K562 (cell line): Measurements from ENCODE around the gene ANP32B. TPM values are rescaled to one million over a fixed set of nuclear protein-coding genes. Genes with fewer than 3 reads are reported as not detected.

ENCODE experiments used
- ATF7 ChIP-seq: fragments of 450-650 bp; IDR thresholded peaks from 2 replicates; pipeline ENCODE4 v1.7.1; 2014; ENCODE audit warnings: mild to moderate bottlenecking, moderate library complexity
- CBFA2T2 ChIP-seq: fragments of 450-650 bp; conservative IDR thresholded peaks from 2 replicates; pipeline ENCODE4 v1.6.1; 2017; ENCODE audit warnings: mild to moderate bottlenecking
- CREB3 ChIP-seq: fragments of 450-650 bp; conservative IDR thresholded peaks from 2 replicates; pipeline ENCODE4 v1.6.1; 2016; ENCODE audit warnings: missing genetic modification characterization, low read depth, mild to moderate bottlenecking, missing compliant biosample characterization, moderate library complexity
- DLX4 ChIP-seq: fragments of 250-450 bp; sonication (Bioruptor Pico); IDR thresholded peaks from 2 replicates; pipeline ENCODE4 v1.6.1; 2021; ENCODE audit warnings: mild to moderate bottlenecking
- E2F6 ChIP-seq, 2 experiments: IDR thresholded peaks; 2 replicates each; pipeline ENCODE4 v1.6.1; 2011; ENCODE audit warnings: borderline replicate concordance in 1 of 2, control low read depth in 1 of 2, low read depth in 1 of 2, low read length in 1 of 2, mild to moderate bottlenecking in 1 of 2, mixed read lengths in 1 of 2, moderate library complexity in 1 of 2; ENCODE audit not compliant: insufficient read depth in 1 of 2, insufficient read length in 1 of 2, poor library complexity in 1 of 2, severe bottlenecking in 1 of 2; ENCODE audit errors: extremely low read depth in 1 of 2
- MLX ChIP-seq, 2 experiments: fragments of 450-650 bp in 1 of 2; sonication (generic) in 1 of 2; formaldehyde crosslinking; conservative IDR thresholded peaks; 2 replicates each; pipeline versions ENCODE4 v1.4.0 to v1.8.1; 2020 to 2022; ENCODE audit warnings: mild to moderate bottlenecking in 1 of 2, missing genetic modification reagents in 1 of 2
- MTA2 ChIP-seq: fragments of 450-650 bp; IDR thresholded peaks from 2 replicates; pipeline ENCODE4 v1.6.1; 2016; ENCODE audit warnings: low read depth
- NR3C1 ChIP-seq: sonication (generic); formaldehyde crosslinking; IDR thresholded peaks from 2 replicates; pipeline ENCODE4 v1.8.1; 2022; ENCODE audit warnings: missing genetic modification reagents
- RBM14 ChIP-seq: fragments of 200-400 bp; formaldehyde crosslinking; IDR thresholded peaks from 2 replicates; pipeline ENCODE4 v1.6.1; 2018; ENCODE audit warnings: low read depth, mild to moderate bottlenecking, low read length, moderate library complexity, borderline replicate concordance; ENCODE audit not compliant: insufficient read depth
- RBM17 ChIP-seq: fragments of 200-400 bp; formaldehyde crosslinking; IDR thresholded peaks from 2 replicates; pipeline ENCODE4 v1.6.1; 2017; ENCODE audit warnings: low read depth, mild to moderate bottlenecking, low read length, borderline replicate concordance
- THAP12 ChIP-seq: fragments of 250-450 bp; sonication (Bioruptor Pico); IDR thresholded peaks from 2 replicates; pipeline ENCODE4 v1.9.0; 2021; ENCODE audit warnings: mild to moderate bottlenecking, inconsistent platforms
- ZNF133 ChIP-seq: fragments of 250-450 bp; sonication (Bioruptor Pico); IDR thresholded peaks from 2 replicates; pipeline ENCODE4 v1.4.0; 2020; ENCODE audit warnings: mild to moderate bottlenecking
- ZNF280A ChIP-seq: fragments of 450-650 bp; IDR thresholded peaks from 2 replicates; pipeline ENCODE4 v1.6.1; 2018; ENCODE audit warnings: mild to moderate bottlenecking, low read depth; ENCODE audit not compliant: partially characterized antibody
- ZNF347 ChIP-seq: fragments of 450-650 bp; formaldehyde crosslinking; IDR thresholded peaks from 2 replicates; pipeline ENCODE4 v1.4.0; 2020; ENCODE audit warnings: low read depth, mild to moderate bottlenecking, moderate library complexity
- ZNF507 ChIP-seq: conservative IDR thresholded peaks from 2 replicates; pipeline ENCODE4 v1.6.1; 2017; ENCODE audit warnings: missing genetic modification characterization, missing compliant biosample characterization
- ZNF707 ChIP-seq: fragments of 250-450 bp; sonication (Bioruptor Pico); conservative IDR thresholded peaks from 2 replicates; pipeline ENCODE4 v1.8.0; 2022; ENCODE audit warnings: inconsistent platforms, mild to moderate bottlenecking, moderate library complexity
- polyA plus RNA-seq, 8 experiments: library from polyadenylated mRNA; depleted of rRNA in 4 of 8; stranded (reverse) in 5 of 8; unstranded in 3 of 8; fragments of >200 nt; fragmentation: Nextera tagmentation in 2 of 8; fragmentation: Illumina TruSeq in 1 of 8; extraction: Ambion mirVana in 2 of 8; extraction: Trizol in 1 of 8; gene quantifications; 2 replicates each; pipeline versions ENCODE4 v1.2.1 to v1.2.3, GENCODE V29; 2011 to 2014; ENCODE audit warnings: inconsistent platforms in 1 of 8, missing spikeins in 1 of 8
- total RNA-seq, 7 experiments: library from RNA; depleted of rRNA in 6 of 7; stranded (reverse); fragments of >200 nt in 6 of 7; fragmentation: Illumina TruSeq in 2 of 7; extraction: Trizol in 2 of 7; gene quantifications; 2 replicates each; pipeline versions ENCODE4 v1.2.1 to v1.2.3, GENCODE V29; 2011 to 2021; ENCODE audit warnings: low replicate concordance in 1 of 7

The ANP32B gene
- total and polyA plus RNA-seq, 9 of the 15 experiments (the other 6 are each of a cell fraction or from before 2014, with no cell fraction given) = 68.9 to 815 (median 141) TPM

- peak; percentile 59; the same call in 1 of the 2 replicates for TF ChIP-seq THAP12 (CRISPR knock-in tag)
- TF ChIP-seq ATF7 = no peak
- TF ChIP-seq ZNF133 (CRISPR knock-in tag) = no peak
- no peak for TF ChIP-seq RBM14
- no peak for TF ChIP-seq CREB3 (tag)
- TF ChIP-seq DLX4 (CRISPR knock-in tag) = no peak
- no peak for TF ChIP-seq ZNF507 (tag)
- TF ChIP-seq E2F6 (IDR thresholded peaks at IDR 0.05; ENCODE audit: borderline replicate concordance in 1 of 2, extremely low read depth in 1 of 2, insufficient read depth in 1 of 2, insufficient read length in 1 of 2, low read depth in 1 of 2, low read length in 1 of 2, poor library complexity in 1 of 2, severe bottlenecking in 1 of 2) = peak; percentile 99
- no peak for TF ChIP-seq ZNF347 (CRISPR knock-in tag)
- peak in 1 of 2 experiments; percentile 88; a peak in 1 of 4 replicates for TF ChIP-seq MLX (CRISPR knock-in tag; conservative IDR thresholded peaks at IDR 0.05)
- peak; percentile 98 for TF ChIP-seq NR3C1 (CRISPR knock-in tag)
- no peak for TF ChIP-seq CBFA2T2
- TF ChIP-seq MTA2 = no peak
- TF ChIP-seq ZNF280A = no peak
- no peak for TF ChIP-seq ZNF707 (CRISPR knock-in tag)
- TF ChIP-seq RBM17 = no peak
Observed at GRCh38 chr9:97984188-97985057, 1.3 kb downstream of the ANP32B start (continued).
